Measurements from ENCODE around the gene NIPA2.

Gene NIPA2

DNA sequence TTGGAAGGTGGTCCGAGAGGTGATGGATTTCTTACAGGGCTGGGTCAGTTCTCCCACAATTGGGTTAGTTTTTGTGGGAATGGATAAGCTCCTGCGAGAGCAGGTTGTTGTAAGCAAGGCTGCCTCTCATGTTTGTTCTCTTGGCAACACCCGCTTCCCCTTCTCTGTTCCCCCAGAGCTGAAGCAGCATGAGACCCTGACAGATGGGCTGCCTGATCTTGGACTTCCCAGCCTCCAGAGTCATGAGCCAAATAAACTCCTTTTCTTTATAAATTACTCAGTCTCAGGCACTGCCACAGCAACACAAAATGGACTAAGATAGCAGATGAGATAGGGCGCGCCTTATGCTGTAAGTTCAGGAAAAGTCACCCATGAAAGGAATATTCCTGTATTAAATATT, 38.7 kb downstream of the NIPA2 start:
- Mint-ChIP-seq H3K4me1 (peaks cover 4 to 8% of the 10 kb centered on the region in 2 donors), H3K27me3 (no peaks in the 10 kb centered on the region), H3K27ac (no peak overlapping the region), H3K9me3 (no peaks in the 10 kb centered on the region), H3K4me3 (no peak overlapping the region), H3K36me3 (peaks cover 20 to 51% of the 10 kb centered on the region in 2 donors)
- DNase-seq (no peak), ATAC-seq (replicated peaks) (no peak)

DNA sequence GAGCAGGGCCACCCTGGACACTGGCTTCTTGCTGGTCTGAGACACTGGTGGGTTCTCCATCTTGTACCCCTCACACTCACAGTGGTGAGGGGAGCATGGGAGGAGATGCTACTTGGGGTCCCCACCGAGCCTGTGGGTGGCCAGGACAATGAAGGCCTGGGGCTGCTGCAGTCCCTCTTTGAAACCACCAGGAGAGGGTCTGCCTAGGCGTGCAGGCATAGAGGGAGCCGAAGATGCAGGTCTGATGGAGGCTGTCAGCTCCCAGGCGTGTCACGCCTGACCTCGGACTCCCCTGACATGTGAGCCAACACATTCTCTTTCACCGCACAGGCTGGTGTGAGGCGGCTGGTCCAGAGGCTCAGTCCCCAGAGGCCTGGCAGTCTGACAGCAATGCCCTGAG, 39.1 kb downstream of the NIPA2 start:
- no peaks in the 10 kb centered on the region for H3K27me3 Mint-ChIP-seq

DNA sequence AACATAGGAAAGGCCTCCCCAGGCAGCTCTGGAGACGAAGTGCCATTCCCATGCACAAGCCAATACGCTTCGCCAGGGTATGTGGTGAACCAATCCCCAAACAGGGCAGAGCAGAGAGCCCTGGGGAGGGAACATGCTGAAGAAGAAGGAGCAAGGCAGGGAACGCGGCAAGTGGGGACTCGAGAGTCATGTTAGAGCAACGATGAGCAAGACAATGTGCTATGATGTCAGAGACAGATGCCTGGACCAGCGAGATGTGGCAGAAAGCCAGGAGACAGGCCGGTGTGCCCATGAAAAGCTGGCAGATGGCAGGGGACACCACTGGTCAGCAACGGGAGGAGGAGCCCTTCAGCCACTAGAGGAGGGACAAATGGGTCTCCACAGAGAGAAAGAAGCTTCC, 39.6 kb downstream of the NIPA2 start:
- Mint-ChIP-seq H3K4me3 (no peak overlapping the region), H3K27ac (no peak overlapping the region), H3K27me3 (no peaks in the 10 kb centered on the region), H3K9me3 (no peaks in the 10 kb centered on the region), H3K4me1 (peaks cover 4 to 7% of the 10 kb centered on the region in 2 donors), H3K36me3 (peaks cover 20 to 52% of the 10 kb centered on the region in 2 donors)
- ATAC-seq (replicated peaks) (no peak), DNase-seq (no peak)

More for the DNA sequence above, 39.1 kb downstream of the NIPA2 start:
- ATAC-seq (replicated peaks) (no peak), DNase-seq (no peak)
- no peaks in the 10 kb centered on the region for H3K9me3 Mint-ChIP-seq
- H3K27ac Mint-ChIP-seq, result peak overlapping the region; percentile 14
- H3K4me3 Mint-ChIP-seq, result no peak overlapping the region
- peaks cover 4 to 8% of the 10 kb centered on the region in 2 donors for H3K4me1 Mint-ChIP-seq
- peaks cover 20 to 54% of the 10 kb centered on the region in 2 donors for H3K36me3 Mint-ChIP-seq

- H3K36me3 Mint-ChIP-seq, result peaks cover 20 to 41% of the 10 kb centered on the region in 2 donors
- DNase-seq (no peak), ATAC-seq (replicated peaks) (no peak)
- H3K4me3 Mint-ChIP-seq, result no peak overlapping the region
- no peaks in the 10 kb centered on the region for H3K27me3 Mint-ChIP-seq
- H3K9me3 Mint-ChIP-seq, result peaks cover 0 to 1% of the 10 kb centered on the region in 2 donors
- peaks cover 0 to 4% of the 10 kb centered on the region in 2 donors for H3K4me1 Mint-ChIP-seq
- no peak overlapping the region for H3K27ac Mint-ChIP-seq
Observed at GRCh38 chr15:22880068-22880980, 41.9 kb downstream of the NIPA2 start.

DNA sequence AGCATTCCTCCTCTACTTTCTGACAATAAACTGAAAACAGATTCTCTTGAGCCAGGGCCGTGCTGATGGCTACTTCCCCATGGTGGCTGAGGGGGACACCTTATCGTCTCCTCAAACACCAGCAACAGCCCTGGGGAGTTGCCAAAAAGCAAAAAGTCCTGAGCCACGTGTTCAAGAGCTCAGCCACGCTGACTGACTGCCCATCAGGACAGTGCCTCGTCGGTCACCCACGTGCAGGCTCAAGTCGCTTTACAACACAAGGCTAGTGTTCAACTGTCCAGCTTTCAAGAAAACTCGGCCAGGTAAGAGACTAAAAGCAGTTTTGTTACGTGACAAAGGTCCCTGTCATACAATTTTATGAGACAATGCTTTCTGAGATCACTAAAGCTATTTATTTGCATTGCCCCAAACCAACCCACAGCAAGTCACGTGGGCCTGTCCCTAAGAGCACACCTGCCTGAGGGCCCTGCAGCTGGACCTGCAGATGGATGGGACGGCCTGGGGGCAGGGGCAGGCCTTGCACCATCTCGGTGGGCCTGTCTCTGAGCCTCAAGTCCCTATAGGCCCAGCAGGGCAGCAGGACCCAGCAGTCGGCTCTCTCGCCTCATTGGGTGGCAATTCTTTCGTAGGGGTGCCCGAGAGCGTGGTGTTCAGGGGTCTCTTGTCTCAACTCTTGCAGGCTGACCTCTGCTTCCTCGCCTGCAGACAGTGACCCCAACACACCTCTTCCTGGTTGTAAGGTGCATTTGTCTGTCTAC, 42.7 kb downstream of the NIPA2 start:
- H3K4me1 Mint-ChIP-seq, result peaks cover 0 to 4% of the 10 kb centered on the region in 2 donors

GRCh38 chr15:22881739-22882440, 43.4 kb downstream of the NIPA2 start:
- Mint-ChIP-seq H3K9me3 (peaks cover 0 to 1% of the 10 kb centered on the region in 2 donors), H3K4me3 (no peak overlapping the region), H3K36me3 (peaks cover 19 to 37% of the 10 kb centered on the region in 2 donors), H3K27ac (no peak overlapping the region), H3K4me1 (peaks cover 0 to 4% of the 10 kb centered on the region in 2 donors), H3K27me3 (no peaks in the 10 kb centered on the region)
- DNase-seq, result no peak
- ATAC-seq (replicated peaks), result no peak

More for the DNA sequence above, 42.7 kb downstream of the NIPA2 start:
- no peak for ATAC-seq (replicated peaks)
- H3K36me3 Mint-ChIP-seq, result peaks cover 20 to 38% of the 10 kb centered on the region in 2 donors
- no peak overlapping the region for H3K4me3 Mint-ChIP-seq
- H3K9me3 Mint-ChIP-seq, result peaks cover 0 to 1% of the 10 kb centered on the region in 2 donors
- H3K27me3 Mint-ChIP-seq, result no peaks in the 10 kb centered on the region
- no peak overlapping the region for H3K27ac Mint-ChIP-seq
- no peak for DNase-seq

- H3K4me3 Mint-ChIP-seq, result no peak overlapping the region
- ATAC-seq (replicated peaks) (no peak), DNase-seq (no peak)
- H3K36me3 Mint-ChIP-seq, result peaks cover 12 to 25% of the 10 kb centered on the region in 2 donors
- H3K9me3 Mint-ChIP-seq, result peaks cover 0 to 1% of the 10 kb centered on the region in 2 donors
- peaks cover 0 to 4% of the 10 kb centered on the region in 2 donors for H3K4me1 Mint-ChIP-seq
- no peak overlapping the region for H3K27ac Mint-ChIP-seq
- H3K27me3 Mint-ChIP-seq, result no peaks in the 10 kb centered on the region
Observed at GRCh38 chr15:22883196-22883595, 44.7 kb downstream of the NIPA2 start.

GRCh38 chr15:22884344-22884743, 45.9 kb downstream of the NIPA2 start:
- H3K27me3 Mint-ChIP-seq, result no peaks in the 10 kb centered on the region
- no peak for DNase-seq

DNA sequence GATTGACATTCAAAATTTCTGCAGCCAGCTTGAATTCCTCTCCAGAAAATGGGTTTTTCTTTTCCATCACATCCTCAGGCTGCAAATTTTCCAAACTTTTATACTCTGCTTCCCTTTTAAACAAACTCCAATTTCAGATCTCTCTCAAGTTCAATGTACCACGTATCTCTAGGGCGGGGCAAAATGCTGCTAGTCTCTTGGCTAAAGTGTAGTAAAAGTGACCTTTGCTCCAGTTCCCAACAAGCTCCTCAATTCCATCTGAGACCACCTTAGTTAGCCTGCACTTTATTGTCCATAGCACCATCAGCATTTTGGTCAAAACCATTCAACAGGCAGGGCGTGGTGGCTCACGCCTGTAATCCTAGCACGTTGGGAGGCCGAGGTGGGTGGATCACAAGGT, 46.7 kb downstream of the NIPA2 start:
- no peak overlapping the region for H3K27ac Mint-ChIP-seq
- no peak for DNase-seq
- H3K9me3 Mint-ChIP-seq, result peaks cover 0 to 1% of the 10 kb centered on the region in 2 donors
- peaks cover 0 to 4% of the 10 kb centered on the region in 2 donors for H3K4me1 Mint-ChIP-seq
- H3K4me3 Mint-ChIP-seq, result no peak overlapping the region
- peaks cover 7 to 22% of the 10 kb centered on the region in 2 donors for H3K36me3 Mint-ChIP-seq
- ATAC-seq (replicated peaks), result no peak
- H3K27me3 Mint-ChIP-seq, result no peaks in the 10 kb centered on the region

More at GRCh38 chr15:22884344-22884743, 45.9 kb downstream of the NIPA2 start:
- peaks cover 7 to 22% of the 10 kb centered on the region in 2 donors for H3K36me3 Mint-ChIP-seq
- peaks cover 0 to 1% of the 10 kb centered on the region in 2 donors for H3K9me3 Mint-ChIP-seq
- no peak for ATAC-seq (replicated peaks)
- H3K4me1 Mint-ChIP-seq, result peaks cover 0 to 4% of the 10 kb centered on the region in 2 donors
- no peak overlapping the region for H3K27ac Mint-ChIP-seq
- H3K4me3 Mint-ChIP-seq, result no peak overlapping the region

- Mint-ChIP-seq H3K4me1 (peaks cover 0 to 4% of the 10 kb centered on the region in 2 donors), H3K9me3 (peaks cover 0 to 1% of the 10 kb centered on the region in 2 donors), H3K4me3 (no peak overlapping the region), H3K27ac (no peak overlapping the region), H3K36me3 (peaks cover 5 to 6% of the 10 kb centered on the region in 2 donors), H3K27me3 (no peaks in the 10 kb centered on the region)
- DNase-seq (no peak), ATAC-seq (replicated peaks) (no peak)
Observed at GRCh38 chr15:22887157-22887951, 48.9 kb downstream of the NIPA2 start.

- DNase-seq, result no peak
- Mint-ChIP-seq H3K27me3 (no peaks in the 10 kb centered on the region), H3K36me3 (peaks cover 5 to 6% of the 10 kb centered on the region in 2 donors), H3K9me3 (peaks cover 0 to 1% of the 10 kb centered on the region in 2 donors), H3K4me1 (peaks cover 0 to 4% of the 10 kb centered on the region in 2 donors), H3K27ac (no peak overlapping the region), H3K4me3 (no peak overlapping the region)
- no peak for ATAC-seq (replicated peaks)
Observed at GRCh38 chr15:22888120-22888859, 49.8 kb downstream of the NIPA2 start.

- DNase-seq (no peak), ATAC-seq (replicated peaks) (no peak)
- H3K27me3 Mint-ChIP-seq, result no peaks in the 10 kb centered on the region
- no peaks in the 10 kb centered on the region for H3K9me3 Mint-ChIP-seq
- H3K4me3 Mint-ChIP-seq, result no peak overlapping the region
- H3K27ac Mint-ChIP-seq, result no peak overlapping the region
- peaks cover 3 to 6% of the 10 kb centered on the region in 2 donors for H3K36me3 Mint-ChIP-seq
- H3K4me1 Mint-ChIP-seq, result no peaks in the 10 kb centered on the region
Observed at GRCh38 chr15:22889146-22889818, 50.8 kb downstream of the NIPA2 start.
